Caco-2 (cell line): ENCODE measurements around the gene TMEM252. TPM values are rescaled to one million over a fixed set of nuclear protein-coding genes. Genes with fewer than 3 reads are reported as not detected.

Source experiments
- BruUV-seq: library from RNA; stranded (reverse); fragments of 400-500 nt; replicated peaks from 2 replicates; lab custom pipeline; 2021; lab: Mats Ljungman, UMichigan
- CTCF ChIA-PET: fragments of 300-600 bp; sonication (Branson Sonifier 250); formaldehyde crosslinking; loops from one replicate; lab custom pipeline; 2022; ENCODE audit warnings: antibody characterized with exemption; lab: Charles Lee
- POLR2A ChIA-PET: fragments of 300-600 bp; sonication (Branson Sonifier 250); formaldehyde crosslinking; loops from one replicate; lab custom pipeline; 2022; ENCODE audit warnings: antibody characterized with exemption; lab: Charles Lee
- DNase-seq, 2 experiments: peaks; one replicate each; pipeline versions ENCODE4 v3.0.0 to v3.0.0-alpha.2; 2020 to 2022
- H3K27me3 ChIP-seq: replicated peaks from 2 replicates; pipeline ENCODE4 v1.6.0; 2011; ENCODE audit warnings: low read length; ENCODE audit not compliant: control insufficient read depth, insufficient read depth
- H3K36me3 ChIP-seq: 2 replicates; pipeline ENCODE4 v1.5.1; 2011; ENCODE audit warnings: low read length; ENCODE audit not compliant: control insufficient read depth, insufficient read depth
- H3K4me1 ChIP-seq: fragments of 250-450 bp; sonication (Bioruptor Pico); 2 replicates; pipeline ENCODE4 v1.5.1; 2020; ENCODE audit warnings: mild to moderate bottlenecking
- H3K4me3 ChIP-seq: 2 replicates; pipeline ENCODE4 v1.5.1; 2011; ENCODE audit warnings: low read depth, mild to moderate bottlenecking, control low read depth, low read length
- H3K9me3 ChIP-seq: fragments of 250-450 bp; sonication (Bioruptor Pico); 2 replicates; pipeline ENCODE4 v1.5.1; 2020; ENCODE audit warnings: mild to moderate bottlenecking, moderate library complexity
- H3K27ac Mint-ChIP-seq: one replicate; pipeline ENCODE4 v1.8.0; 2022; ENCODE audit warnings: mixed read lengths; ENCODE audit not compliant: unreplicated experiment
- H3K27me3 Mint-ChIP-seq: one replicate; pipeline ENCODE4 v1.8.0; 2022; ENCODE audit warnings: mixed read lengths; ENCODE audit not compliant: insufficient read depth, unreplicated experiment
- H3K36me3 Mint-ChIP-seq: one replicate; pipeline ENCODE4 v1.8.0; 2022; ENCODE audit warnings: mild to moderate bottlenecking, mixed read lengths; ENCODE audit not compliant: insufficient read depth, unreplicated experiment
- H3K4me1 Mint-ChIP-seq: one replicate; pipeline ENCODE4 v1.8.0; 2022; ENCODE audit warnings: low read depth, mixed read lengths; ENCODE audit not compliant: unreplicated experiment
- H3K4me3 Mint-ChIP-seq: one replicate; pipeline ENCODE4 v1.8.0; 2022; ENCODE audit warnings: mild to moderate bottlenecking, moderate library complexity, mixed read lengths; ENCODE audit not compliant: unreplicated experiment
- H3K9me3 Mint-ChIP-seq: one replicate; pipeline ENCODE4 v1.8.0; 2022; ENCODE audit warnings: mixed read lengths; ENCODE audit not compliant: unreplicated experiment
- intact Hi-C: fragments of 100-400 bp; cut with micrococcal nuclease; formaldehyde crosslinking; loops from one replicate; pipeline ENCODE4 v1.10.0; 2022; ENCODE audit not compliant: unreplicated experiment
- total RNA-seq: library from RNA; stranded (reverse); gene quantifications from 2 replicates; pipeline ENCODE4 v1.2.3, GENCODE V29; 2022
- TF ChIP-seq, protein P1 (sequence below), 2 experiments: fragments of 200-600 bp in 1 of 2; IDR thresholded peaks; 1 replicate in 1 of 2; 2 replicates in 1 of 2; pipeline versions ENCODE4 v1.5.1 to v1.8.0; 2011 to 2022; ENCODE audit warnings: antibody characterized with exemption in 1 of 2, control low read depth in 1 of 2, inconsistent platforms in 1 of 2, low read depth in 1 of 2, low read length in 1 of 2, mild to moderate bottlenecking in 1 of 2, moderate library complexity in 1 of 2; ENCODE audit not compliant: insufficient read depth in 1 of 2, severe bottlenecking in 1 of 2, unreplicated experiment in 1 of 2

Gene TMEM252
- total RNA-seq, 1 experiment from 2014 or later: not detected

DNA sequence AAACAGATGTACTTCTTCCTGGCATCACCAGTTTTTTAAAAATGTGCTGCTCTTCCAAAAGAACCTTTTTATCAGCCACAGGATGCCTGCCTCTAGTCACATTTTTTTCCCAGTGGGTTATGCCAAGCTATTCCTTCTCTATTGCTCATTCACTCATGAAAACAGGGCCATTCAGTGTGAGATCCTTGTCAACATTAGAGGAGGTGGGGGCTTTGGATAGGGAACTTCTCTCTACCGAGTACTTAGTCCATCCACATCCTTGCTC is 3.1 kb downstream of the TMEM252 start:
- ChIA-PET CTCF (no interaction called here), POLR2A (no interaction called here)
- Mint-ChIP-seq H3K4me3 (no peak overlapping the region), H3K4me1 (no peaks in the 10 kb centered on the region), H3K27ac (no peak overlapping the region), H3K27me3 (no peaks in the 10 kb centered on the region), H3K9me3 (no peaks in the 10 kb centered on the region), H3K36me3 (no peaks in the 10 kb centered on the region)
- H3K27me3 ChIP-seq: no peaks in the 10 kb centered on the region
- intact Hi-C loops: no loop called here
- no TSS peak for BruUV-seq
- no peak for DNase-seq
- no peaks in the 10 kb centered on the region for H3K4me1 ChIP-seq
- TF ChIP-seq, protein P1, sequence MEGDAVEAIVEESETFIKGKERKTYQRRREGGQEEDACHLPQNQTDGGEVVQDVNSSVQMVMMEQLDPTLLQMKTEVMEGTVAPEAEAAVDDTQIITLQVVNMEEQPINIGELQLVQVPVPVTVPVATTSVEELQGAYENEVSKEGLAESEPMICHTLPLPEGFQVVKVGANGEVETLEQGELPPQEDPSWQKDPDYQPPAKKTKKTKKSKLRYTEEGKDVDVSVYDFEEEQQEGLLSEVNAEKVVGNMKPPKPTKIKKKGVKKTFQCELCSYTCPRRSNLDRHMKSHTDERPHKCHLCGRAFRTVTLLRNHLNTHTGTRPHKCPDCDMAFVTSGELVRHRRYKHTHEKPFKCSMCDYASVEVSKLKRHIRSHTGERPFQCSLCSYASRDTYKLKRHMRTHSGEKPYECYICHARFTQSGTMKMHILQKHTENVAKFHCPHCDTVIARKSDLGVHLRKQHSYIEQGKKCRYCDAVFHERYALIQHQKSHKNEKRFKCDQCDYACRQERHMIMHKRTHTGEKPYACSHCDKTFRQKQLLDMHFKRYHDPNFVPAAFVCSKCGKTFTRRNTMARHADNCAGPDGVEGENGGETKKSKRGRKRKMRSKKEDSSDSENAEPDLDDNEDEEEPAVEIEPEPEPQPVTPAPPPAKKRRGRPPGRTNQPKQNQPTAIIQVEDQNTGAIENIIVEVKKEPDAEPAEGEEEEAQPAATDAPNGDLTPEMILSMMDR (IDR thresholded peaks at IDR 0.05; ENCODE audit: insufficient read depth in 1 of 2, low read depth in 1 of 2, low read length in 1 of 2, severe bottlenecking in 1 of 2, unreplicated experiment in 1 of 2): no peak
- no peak overlapping the region for H3K4me3 ChIP-seq
- H3K36me3 ChIP-seq: no peaks in the 10 kb centered on the region
- no peaks in the 10 kb centered on the region for H3K9me3 ChIP-seq

- BruUV-seq: no TSS peak
- CTCF ChIA-PET: no interaction called here
- DNase-seq: no peak
- Mint-ChIP-seq H3K27me3 (no peaks in the 10 kb centered on the region), H3K4me3 (no peak overlapping the region), H3K36me3 (no peaks in the 10 kb centered on the region), H3K27ac (no peak overlapping the region), H3K9me3 (no peaks in the 10 kb centered on the region), H3K4me1 (no peaks in the 10 kb centered on the region)
- Histone ChIP-seq H3K4me1 (no peaks in the 10 kb centered on the region), H3K9me3 (no peaks in the 10 kb centered on the region), H3K27me3 (no peaks in the 10 kb centered on the region), H3K36me3 (no peaks in the 10 kb centered on the region), H3K4me3 (no peak overlapping the region)
- POLR2A ChIA-PET: no interaction called here
- TF ChIP-seq, protein P1 (IDR thresholded peaks at IDR 0.05; ENCODE audit: insufficient read depth in 1 of 2, low read depth in 1 of 2, low read length in 1 of 2, severe bottlenecking in 1 of 2, unreplicated experiment in 1 of 2): no peak
- intact Hi-C loops: no loop called here
Measured at GRCh38 chr9:68536876-68537615, 3.6 kb downstream of the TMEM252 start.

- H3K9me3 Mint-ChIP-seq: no peaks in the 10 kb centered on the region
- no TSS peak for BruUV-seq
- Histone ChIP-seq H3K4me1 (no peaks in the 10 kb centered on the region), H3K27me3 (no peaks in the 10 kb centered on the region), H3K9me3 (no peaks in the 10 kb centered on the region), H3K4me3 (no peak overlapping the region), H3K36me3 (no peaks in the 10 kb centered on the region)
- intact Hi-C loops: no loop called here
- no peaks in the 10 kb centered on the region for H3K4me1 Mint-ChIP-seq
- no peaks in the 10 kb centered on the region for H3K36me3 Mint-ChIP-seq
- CTCF ChIA-PET: no interaction called here
- H3K27me3 Mint-ChIP-seq: no peaks in the 10 kb centered on the region
- H3K4me3 Mint-ChIP-seq: no peak overlapping the region
- TF ChIP-seq, protein P1 (IDR thresholded peaks at IDR 0.05; ENCODE audit: insufficient read depth in 1 of 2, low read depth in 1 of 2, low read length in 1 of 2, severe bottlenecking in 1 of 2, unreplicated experiment in 1 of 2): no peak
- H3K27ac Mint-ChIP-seq: no peak overlapping the region
- DNase-seq: no peak
- POLR2A ChIA-PET: no interaction called here
Measured at GRCh38 chr9:68533678-68534077, 7.0 kb downstream of the TMEM252 start.
